Testis (tissue), 2 donors: Measurements from ENCODE around the gene TMEM178B.

Source experiments
- POLR2A ChIP-seq: fragments of 450-650 bp; IDR thresholded peaks from one replicate; pipeline ENCODE4 v1.6.1; 2017; ENCODE audit warnings: antibody characterized with exemption, mild to moderate bottlenecking, moderate library complexity
- TF ChIP-seq, protein P1 (sequence below), 3 experiments: fragments of 450-650 bp in 2 of 3; fragments of 200-600 bp in 1 of 3; sonication (generic) in 1 of 3; IDR thresholded peaks; one replicate each; pipeline ENCODE4 v1.5.1; 2016 to 2019; ENCODE audit warnings: antibody characterized with exemption in 3 of 3, mild to moderate bottlenecking in 2 of 3, moderate library complexity in 1 of 3

DNA sequence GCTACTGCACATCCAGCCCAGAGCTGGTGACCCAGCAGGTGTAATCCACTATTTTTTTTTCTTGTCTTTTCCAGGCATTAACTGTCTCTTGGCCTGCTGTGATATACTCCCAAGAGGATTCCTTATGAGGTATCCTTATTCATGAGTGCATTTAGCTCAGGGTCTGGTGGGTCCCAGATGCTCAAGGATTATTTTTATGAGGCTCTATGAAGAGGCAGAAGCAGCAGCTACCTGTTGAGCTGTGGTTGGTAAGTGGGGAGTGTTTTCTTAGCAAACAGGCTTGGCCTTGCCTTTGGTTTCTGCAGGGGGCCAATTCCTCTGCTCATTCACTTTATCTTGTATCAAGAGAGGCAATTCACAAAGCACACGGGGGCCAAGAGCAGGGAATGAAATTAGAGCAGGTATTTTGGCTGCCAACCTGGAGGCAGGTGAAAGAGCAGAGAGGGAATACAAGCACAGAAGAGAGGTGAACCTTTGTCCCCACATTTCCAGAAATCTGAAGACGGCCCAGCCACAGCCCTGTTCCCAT lies 221.6 kb downstream of the TMEM178B start:
- TF ChIP-seq, protein P1, sequence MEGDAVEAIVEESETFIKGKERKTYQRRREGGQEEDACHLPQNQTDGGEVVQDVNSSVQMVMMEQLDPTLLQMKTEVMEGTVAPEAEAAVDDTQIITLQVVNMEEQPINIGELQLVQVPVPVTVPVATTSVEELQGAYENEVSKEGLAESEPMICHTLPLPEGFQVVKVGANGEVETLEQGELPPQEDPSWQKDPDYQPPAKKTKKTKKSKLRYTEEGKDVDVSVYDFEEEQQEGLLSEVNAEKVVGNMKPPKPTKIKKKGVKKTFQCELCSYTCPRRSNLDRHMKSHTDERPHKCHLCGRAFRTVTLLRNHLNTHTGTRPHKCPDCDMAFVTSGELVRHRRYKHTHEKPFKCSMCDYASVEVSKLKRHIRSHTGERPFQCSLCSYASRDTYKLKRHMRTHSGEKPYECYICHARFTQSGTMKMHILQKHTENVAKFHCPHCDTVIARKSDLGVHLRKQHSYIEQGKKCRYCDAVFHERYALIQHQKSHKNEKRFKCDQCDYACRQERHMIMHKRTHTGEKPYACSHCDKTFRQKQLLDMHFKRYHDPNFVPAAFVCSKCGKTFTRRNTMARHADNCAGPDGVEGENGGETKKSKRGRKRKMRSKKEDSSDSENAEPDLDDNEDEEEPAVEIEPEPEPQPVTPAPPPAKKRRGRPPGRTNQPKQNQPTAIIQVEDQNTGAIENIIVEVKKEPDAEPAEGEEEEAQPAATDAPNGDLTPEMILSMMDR (IDR thresholded peaks at IDR 0.05) = no peak
- no peak for TF ChIP-seq POLR2A
